Ovary (tissue), 9 donors: ENCODE data around the gene PLA2G1B. TPM values are rescaled to one million over a fixed set of nuclear protein-coding genes. Genes with fewer than 3 reads are reported as not detected.
A peak's percentile ranks its signal among the peaks of the same experiment; 100 is the strongest.

Source experiments
- DNase-seq, 5 donors: peaks; one replicate each; pipeline ENCODE4 v3.0.0-alpha.2; 2019 to 2020
- H3K27ac ChIP-seq, 2 donors: fragments of 200-600 bp; one replicate each; pipeline versions ENCODE4 v1.5.1 to v1.8.0; 2019 to 2022
- H3K27me3 ChIP-seq: fragments of 200-600 bp; one replicate; pipeline ENCODE4 v1.8.0; 2022
- H3K36me3 ChIP-seq: fragments of 200-600 bp; sonication (generic); one replicate; pipeline ENCODE4 v1.5.1; 2019
- H3K4me1 ChIP-seq: one replicate; pipeline ENCODE4 v1.8.1; 2013; ENCODE audit warnings: mild to moderate bottlenecking, moderate library complexity; ENCODE audit not compliant: insufficient read depth
- H3K4me3 ChIP-seq: fragments of 200-600 bp; sonication (generic); one replicate; pipeline ENCODE4 v1.5.1; 2017
- H3K9me3 ChIP-seq, 2 donors: fragments of 200-600 bp in 1 of 2; sonication (generic) in 1 of 2; one replicate each; pipeline versions ENCODE4 v1.5.1 to v1.8.1; 2013 to 2019; ENCODE audit warnings: mild to moderate bottlenecking in 1 of 2, moderate library complexity in 1 of 2
- CTCF ChIP-seq, 3 donors: fragments of 450-650 bp in 2 of 3; fragments of 200-600 bp in 1 of 3; IDR thresholded peaks; one replicate each; pipeline versions ENCODE4 v1.5.1 to v1.8.0; 2016 to 2022; ENCODE audit warnings: antibody characterized with exemption in 3 of 3, mild to moderate bottlenecking in 1 of 3
- EP300 ChIP-seq: sonication (generic); formaldehyde crosslinking; IDR thresholded peaks from one replicate; pipeline ENCODE4 v1.6.1; 2017; ENCODE audit warnings: antibody characterized with exemption
- POLR2A ChIP-seq: fragments of 450-650 bp; IDR thresholded peaks from one replicate; pipeline ENCODE4 v1.6.1; 2017; ENCODE audit warnings: antibody characterized with exemption, mild to moderate bottlenecking, moderate library complexity
- WGBS, 3 donors: extraction: QIAGEN DNeasy Blood & Tissue Kit in 1 of 3; methylation state at CpG; one replicate each; pipeline versions ENCODE4 v1.1.5 to v1.1.7; 2013 to 2017; 5-methylcytosine and 5-hydroxymethylcytosine counted together
- intact Hi-C, 4 donors: fragments of 100-400 bp; cut with DNase I; formaldehyde crosslinking; loops; one replicate each; pipeline versions ENCODE4 v1.11.0 to v1.15.1; 2022 to 2023
- polyA plus RNA-seq, 2 donors: library from polyadenylated mRNA; stranded (reverse); fragments of 200-250 nt in 1 of 2; fragments of 350-450 nt in 1 of 2; fragmentation: Illumina TruSeq in 1 of 2; extraction: RNeasy Lipid Tissue Mini Kit (QIAGEN cat#74804) in 1 of 2; gene quantifications; one replicate each; pipeline ENCODE4 v1.2.3, GENCODE V29; 2013 to 2014
- total RNA-seq, 7 donors: library from RNA; depleted of rRNA in 2 of 7; stranded (reverse); fragments of >200 nt in 2 of 7; fragmentation: NEBNext Ultra II Directional in 3 of 7; extraction: Animal tissue kit (Norgen Biotek cat#: 25700) in 3 of 7; gene quantifications; one replicate each; pipeline versions ENCODE4 v1.1.0 to v1.2.4, GENCODE V29; 2016 to 2023
- donor health status: DM: no; HTN: no; CAD: no; lungs with moderate emphysema.
- donor health status: DM: no; HTN: no; CAD: no.
- donor health status: Bipolar disorder and iron deficiency.
- donor health status: DM: yes; HTN: yes; CAD: no.
- donor health status: DM: no; HTN: no; CAD: no.
- donor health status: DM: yes; HTN: yes; CAD: no.

Gene PLA2G1B
- total and polyA plus RNA-seq, 9 donors: 0.67 to 17.0 (median 7.1) TPM

DNA sequence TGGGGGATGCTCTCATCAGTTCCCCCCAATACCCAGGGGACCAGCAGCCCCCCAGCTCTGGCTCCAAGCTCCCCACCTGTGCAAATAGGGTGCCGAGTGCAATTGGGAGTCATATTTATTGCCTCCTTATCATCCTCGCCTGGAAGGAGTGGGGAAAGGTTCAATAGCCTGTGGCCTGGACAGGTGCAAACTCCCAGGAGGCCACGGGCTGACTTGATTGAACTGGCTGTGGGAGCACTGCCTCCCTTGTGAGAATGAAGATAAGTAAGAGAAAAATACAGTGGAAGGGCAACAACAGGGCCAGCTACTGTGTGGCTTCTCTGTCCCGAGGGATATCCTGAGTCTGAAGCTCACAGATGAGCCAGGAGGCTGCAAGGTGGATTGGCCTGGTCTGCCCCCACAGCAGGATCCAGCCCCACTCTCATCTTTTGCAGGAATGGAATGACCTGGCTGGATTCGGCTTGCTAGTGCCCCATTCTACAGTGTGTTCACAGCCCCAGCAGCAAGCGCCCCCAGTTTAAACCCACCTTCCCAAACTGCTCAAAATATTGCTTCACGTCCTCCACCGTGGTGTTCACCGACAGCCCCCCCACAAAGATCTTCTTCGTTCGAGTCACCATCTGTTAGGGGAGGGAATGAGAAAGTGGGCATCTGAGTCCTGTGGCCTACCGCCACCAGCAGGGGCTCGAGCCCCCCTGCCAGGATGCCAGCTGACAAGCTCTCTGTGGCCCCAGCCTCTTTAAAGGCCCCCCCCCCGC lies 35.1 kb upstream of the PLA2G1B start:
- peaks cover 1% of the 10 kb centered on the region for H3K4me1 ChIP-seq
- H3K36me3 ChIP-seq: no peaks in the 10 kb centered on the region
- H3K27me3 ChIP-seq: no peaks in the 10 kb centered on the region
- H3K9me3 ChIP-seq: no peaks in the 10 kb centered on the region
- WGBS, 3 donors: 80 to 85% (median 83%) methylated on average over 14 of the region's 14 CpGs
- TF ChIP-seq POLR2A (no peak), CTCF (IDR thresholded peaks at IDR 0.05) (no peak), EP300 (no peak)
- no peak overlapping the region for H3K4me3 ChIP-seq
- H3K27ac ChIP-seq: no peak overlapping the region
- no peak for DNase-seq
- intact Hi-C loops: loop anchor here in 1 of 4 donors (10.0 kb wide), 1 partner anchor 52 kb away; no protein-coding TSS in a partner anchor

DNA sequence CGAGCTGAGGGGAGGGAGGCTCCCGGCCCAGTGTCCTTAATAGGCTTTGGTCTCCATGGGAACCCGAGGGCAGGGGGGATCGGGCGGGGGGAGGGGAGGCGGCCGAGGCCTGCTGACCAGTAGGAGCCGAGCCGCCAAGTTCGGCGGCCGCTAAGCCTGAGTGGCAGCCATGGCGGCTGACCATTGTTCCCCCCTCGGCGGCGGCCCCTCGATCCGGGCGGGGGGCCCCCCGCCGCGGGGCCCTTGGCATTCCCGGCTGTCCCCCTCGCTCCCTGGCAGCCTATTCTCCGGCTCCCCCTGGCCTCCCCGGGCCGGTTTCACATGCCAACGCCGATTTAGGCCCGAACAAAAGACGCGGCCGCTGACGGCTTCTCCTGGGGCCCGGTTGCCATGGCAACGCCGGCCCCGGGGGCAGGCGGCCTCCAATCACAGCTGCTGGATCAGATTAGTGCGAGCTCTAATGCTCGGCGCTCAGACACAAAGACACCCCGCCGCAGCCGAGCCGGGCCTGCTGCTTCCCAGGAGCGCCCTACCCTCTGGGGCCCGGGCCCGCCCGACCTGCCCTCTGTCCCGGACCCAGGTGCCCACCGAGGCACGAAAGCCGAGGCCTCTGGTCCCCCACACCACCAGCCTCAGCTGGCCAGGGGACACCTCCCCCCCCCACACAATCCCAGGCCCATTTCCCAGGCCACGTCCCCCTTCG lies 34.1 kb upstream of the PLA2G1B start:
- Histone ChIP-seq H3K4me3 (peak overlapping the region; percentile 41), H3K27me3 (no peaks in the 10 kb centered on the region), H3K4me1 (peaks cover 1% of the 10 kb centered on the region), H3K9me3 (no peaks in the 10 kb centered on the region), H3K36me3 (no peaks in the 10 kb centered on the region), H3K27ac (peak overlapping the region in 1 of 2 donors; percentile 7)
- intact Hi-C loops: loop anchor here in 1 of 4 donors (10.0 kb wide), 1 partner anchor 53 kb away; no protein-coding TSS in a partner anchor
- 7 to 18% (median 8%) methylated on average over 18 to 56 of the region's 56 CpGs for WGBS, 3 donors
- DNase-seq: peak; percentile 54 to 76 (median 76)
- TF ChIP-seq POLR2A: no peak
- TF ChIP-seq EP300: no peak
- no peak for TF ChIP-seq CTCF (IDR thresholded peaks at IDR 0.05)

GRCh38 chr12:120359128-120359527 lies 31.5 kb upstream of the PLA2G1B start:
- intact Hi-C loops: loop anchor here in 3 of 4 donors (5.0 kb wide), 3 partner anchors 63 to 73 kb away; no protein-coding TSS in a partner anchor
- no peak for DNase-seq
- H3K27me3 ChIP-seq: no peaks in the 10 kb centered on the region
- WGBS, 3 donors: 96 to 97% (median 97%) methylated on average over 1 of the region's 1 CpG
- no peaks in the 10 kb centered on the region for H3K36me3 ChIP-seq
- peaks cover 1% of the 10 kb centered on the region for H3K4me1 ChIP-seq
- TF ChIP-seq CTCF (IDR thresholded peaks at IDR 0.05): no peak
- no peak for TF ChIP-seq EP300
- no peak for TF ChIP-seq POLR2A
- H3K27ac ChIP-seq: no peak overlapping the region
- H3K4me3 ChIP-seq: no peak overlapping the region
- H3K9me3 ChIP-seq: no peaks in the 10 kb centered on the region

DNA sequence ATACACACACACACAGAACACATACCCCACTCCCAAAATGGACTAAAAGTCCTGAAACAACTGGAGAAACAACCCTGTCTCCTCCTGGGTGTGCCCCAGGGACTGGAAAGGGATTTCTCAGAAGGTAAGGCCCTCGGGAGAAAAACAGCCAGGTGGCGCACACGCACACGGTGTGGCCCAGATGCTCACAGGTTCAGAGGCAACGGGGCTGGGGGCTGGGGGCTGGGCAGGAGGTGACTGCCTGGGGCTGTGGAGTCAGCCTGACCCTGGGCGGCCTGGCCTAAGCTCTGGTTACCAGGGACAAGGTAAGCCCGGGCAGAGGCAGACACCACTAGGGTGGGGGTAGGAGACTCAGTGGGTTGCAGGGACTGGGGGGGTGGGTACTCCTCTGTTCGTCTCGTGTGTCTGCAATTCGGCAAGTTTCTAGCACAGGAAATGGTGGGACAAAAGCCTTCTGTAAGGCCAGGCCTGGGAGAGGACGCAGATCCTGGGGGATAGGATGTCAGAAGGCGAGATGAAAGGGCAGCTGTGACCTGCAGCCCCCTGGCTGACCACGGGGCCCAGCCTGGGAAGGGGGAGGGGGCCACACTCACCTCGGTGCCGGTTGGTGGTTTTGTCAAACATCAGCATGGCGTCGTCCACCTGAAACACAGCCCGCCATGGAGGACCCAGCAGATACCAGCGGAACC lies 31.0 kb upstream of the PLA2G1B start:
- intact Hi-C loops: loop anchor here in 3 of 4 donors (5.0 kb wide), 3 partner anchors 64 to 74 kb away; no protein-coding TSS in a partner anchor
- no peak for TF ChIP-seq EP300
- TF ChIP-seq POLR2A: no peak
- no peak for TF ChIP-seq CTCF (IDR thresholded peaks at IDR 0.05)
- no peaks in the 10 kb centered on the region for H3K27me3 ChIP-seq
- no peak for DNase-seq
- peaks cover 1% of the 10 kb centered on the region for H3K4me1 ChIP-seq
- no peaks in the 10 kb centered on the region for H3K36me3 ChIP-seq
- WGBS, 3 donors: 67 to 71% (median 69%) methylated on average over 19 of the region's 19 CpGs
- H3K27ac ChIP-seq: no peak overlapping the region
- no peaks in the 10 kb centered on the region for H3K9me3 ChIP-seq
- no peak overlapping the region for H3K4me3 ChIP-seq
